ENCODE results near the gene TAOK2. TPM values are rescaled to one million over a fixed set of nuclear protein-coding genes. Genes with fewer than 3 reads are reported as not detected.

Gene TAOK2
- total and polyA plus RNA-seq, 2 of the 13 experiments (the other 11 are each of a cell fraction or from before 2014, with no cell fraction given) = 17.4 to 43.2 TPM

DNA sequence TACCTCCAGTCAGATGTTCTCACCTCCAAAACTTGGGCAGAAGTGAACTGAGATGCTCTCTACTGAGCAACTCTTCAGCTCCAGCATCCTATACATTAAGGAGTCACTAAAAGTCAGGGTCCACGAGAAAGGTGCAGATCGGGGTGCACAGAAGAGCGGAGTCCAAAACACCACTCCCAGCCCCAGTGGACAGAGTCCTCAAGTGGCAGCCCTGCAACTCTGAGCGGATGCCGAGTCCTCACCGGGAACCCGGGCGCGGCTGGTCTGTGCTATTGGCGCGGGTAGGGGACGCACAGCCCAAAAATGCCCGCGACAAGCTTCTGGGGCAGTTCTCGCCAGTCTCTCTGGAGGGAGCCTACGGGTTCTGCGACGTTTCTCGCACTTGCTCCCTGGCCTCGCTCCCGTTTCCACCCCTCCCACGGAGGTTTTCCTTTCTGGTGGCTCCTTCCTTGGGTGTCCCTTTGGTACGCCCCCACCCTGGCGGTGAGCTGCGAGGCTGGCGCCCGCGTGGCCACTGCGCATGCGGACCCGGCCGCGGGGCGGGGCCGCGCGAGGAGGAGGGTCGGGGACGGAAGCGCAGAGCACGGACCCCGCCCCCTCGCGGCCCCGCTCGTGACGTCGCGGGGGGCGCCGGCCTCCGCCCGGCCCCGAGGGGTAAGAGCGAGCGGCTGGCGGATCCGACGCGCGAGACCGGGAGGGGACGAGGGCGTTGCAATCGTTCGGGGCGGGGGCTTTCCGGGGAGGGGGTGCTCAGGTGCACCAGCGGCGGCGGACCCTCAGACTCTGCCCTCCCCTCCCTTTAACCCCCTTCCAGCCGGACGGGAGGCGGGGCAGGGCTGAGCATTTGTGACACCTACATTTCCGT lies 12.0 kb upstream of the TAOK2 start, which contains the start of gene TMEM219 (continued):
- TF ChIP-seq, protein P1, sequence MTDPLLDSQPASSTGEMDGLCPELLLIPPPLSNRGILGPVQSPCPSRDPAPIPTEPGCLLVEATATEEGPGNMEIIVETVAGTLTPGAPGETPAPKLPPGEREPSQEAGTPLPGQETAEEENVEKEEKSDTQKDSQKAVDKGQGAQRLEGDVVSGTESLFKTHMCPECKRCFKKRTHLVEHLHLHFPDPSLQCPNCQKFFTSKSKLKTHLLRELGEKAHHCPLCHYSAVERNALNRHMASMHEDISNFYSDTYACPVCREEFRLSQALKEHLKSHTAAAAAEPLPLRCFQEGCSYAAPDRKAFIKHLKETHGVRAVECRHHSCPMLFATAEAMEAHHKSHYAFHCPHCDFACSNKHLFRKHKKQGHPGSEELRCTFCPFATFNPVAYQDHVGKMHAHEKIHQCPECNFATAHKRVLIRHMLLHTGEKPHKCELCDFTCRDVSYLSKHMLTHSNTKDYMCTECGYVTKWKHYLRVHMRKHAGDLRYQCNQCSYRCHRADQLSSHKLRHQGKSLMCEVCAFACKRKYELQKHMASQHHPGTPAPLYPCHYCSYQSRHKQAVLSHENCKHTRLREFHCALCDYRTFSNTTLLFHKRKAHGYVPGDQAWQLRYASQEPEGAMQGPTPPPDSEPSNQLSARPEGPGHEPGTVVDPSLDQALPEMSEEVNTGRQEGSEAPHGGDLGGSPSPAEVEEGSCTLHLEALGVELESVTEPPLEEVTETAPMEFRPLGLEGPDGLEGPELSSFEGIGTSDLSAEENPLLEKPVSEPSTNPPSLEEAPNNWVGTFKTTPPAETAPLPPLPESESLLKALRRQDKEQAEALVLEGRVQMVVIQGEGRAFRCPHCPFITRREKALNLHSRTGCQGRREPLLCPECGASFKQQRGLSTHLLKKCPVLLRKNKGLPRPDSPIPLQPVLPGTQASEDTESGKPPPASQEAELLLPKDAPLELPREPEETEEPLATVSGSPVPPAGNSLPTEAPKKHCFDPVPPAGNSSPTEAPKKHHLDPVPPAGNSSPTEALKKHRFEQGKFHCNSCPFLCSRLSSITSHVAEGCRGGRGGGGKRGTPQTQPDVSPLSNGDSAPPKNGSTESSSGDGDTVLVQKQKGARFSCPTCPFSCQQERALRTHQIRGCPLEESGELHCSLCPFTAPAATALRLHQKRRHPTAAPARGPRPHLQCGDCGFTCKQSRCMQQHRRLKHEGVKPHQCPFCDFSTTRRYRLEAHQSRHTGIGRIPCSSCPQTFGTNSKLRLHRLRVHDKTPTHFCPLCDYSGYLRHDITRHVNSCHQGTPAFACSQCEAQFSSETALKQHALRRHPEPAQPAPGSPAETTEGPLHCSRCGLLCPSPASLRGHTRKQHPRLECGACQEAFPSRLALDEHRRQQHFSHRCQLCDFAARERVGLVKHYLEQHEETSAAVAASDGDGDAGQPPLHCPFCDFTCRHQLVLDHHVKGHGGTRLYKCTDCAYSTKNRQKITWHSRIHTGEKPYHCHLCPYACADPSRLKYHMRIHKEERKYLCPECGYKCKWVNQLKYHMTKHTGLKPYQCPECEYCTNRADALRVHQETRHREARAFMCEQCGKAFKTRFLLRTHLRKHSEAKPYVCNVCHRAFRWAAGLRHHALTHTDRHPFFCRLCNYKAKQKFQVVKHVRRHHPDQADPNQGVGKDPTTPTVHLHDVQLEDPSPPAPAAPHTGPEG (CRISPR knock-in tag; IDR thresholded peaks at IDR 0.05) = no peak; the same call in 1 of the 2 replicates
- TF ChIP-seq, protein P2, sequence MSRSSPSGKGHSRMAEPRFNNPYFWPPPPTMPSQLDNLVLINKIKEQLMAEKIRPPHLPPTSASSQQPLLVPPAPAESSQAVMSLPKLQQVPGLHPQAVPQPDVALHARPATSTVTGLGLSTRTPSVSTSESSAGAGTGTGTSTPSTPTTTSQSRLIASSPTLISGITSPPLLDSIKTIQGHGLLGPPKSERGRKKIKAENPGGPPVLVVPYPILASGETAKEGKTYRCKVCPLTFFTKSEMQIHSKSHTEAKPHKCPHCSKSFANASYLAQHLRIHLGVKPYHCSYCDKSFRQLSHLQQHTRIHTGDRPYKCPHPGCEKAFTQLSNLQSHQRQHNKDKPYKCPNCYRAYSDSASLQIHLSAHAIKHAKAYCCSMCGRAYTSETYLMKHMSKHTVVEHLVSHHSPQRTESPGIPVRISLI (CRISPR knock-in tag; IDR thresholded peaks at IDR 0.05; ENCODE audit: borderline replicate concordance) = peak; percentile 46; the same call in 1 of the 2 replicates
- TF ChIP-seq SAP130 (CRISPR knock-in tag; IDR thresholded peaks at IDR 0.05; ENCODE audit: low read depth) (peak; percentile 58), REXO4 (CRISPR knock-in tag; IDR thresholded peaks at IDR 0.05; ENCODE audit: borderline replicate concordance) (no peak), ZNF543 (CRISPR knock-in tag; IDR thresholded peaks at IDR 0.05) (no peak), SMAD1 (CRISPR knock-in tag; IDR thresholded peaks at IDR 0.05; ENCODE audit: borderline replicate concordance, low read depth) (peak; percentile 55; the same call in 1 of the 2 replicates), ZNF577 (CRISPR knock-in tag; IDR thresholded peaks at IDR 0.05; ENCODE audit: borderline replicate concordance, low read depth) (no peak), RARA (CRISPR knock-in tag; IDR thresholded peaks at IDR 0.05) (peak; percentile 27; the same call in 1 of the 2 replicates), RAD51 (IDR thresholded peaks at IDR 0.05; ENCODE audit: borderline replicate concordance) (no peak), ZNF235 (CRISPR knock-in tag; IDR thresholded peaks at IDR 0.05; ENCODE audit: borderline replicate concordance) (no peak), SP4 (CRISPR knock-in tag; IDR thresholded peaks at IDR 0.05) (peak; percentile 96), MTF1 (CRISPR knock-in tag; IDR thresholded peaks at IDR 0.05) (no peak), PHF8 (CRISPR knock-in tag; IDR thresholded peaks at IDR 0.05) (peak; percentile 73), AGO1 (IDR thresholded peaks at IDR 0.05; ENCODE audit: low read depth, low read length, poor library complexity, severe bottlenecking) (peak; percentile 45), HIVEP1 (CRISPR knock-in tag; IDR thresholded peaks at IDR 0.05) (no peak), MAFF (IDR thresholded peaks at IDR 0.05; ENCODE audit: low read depth, low read length) (no peak), NAIF1 (CRISPR knock-in tag; IDR thresholded peaks at IDR 0.05; ENCODE audit: borderline replicate concordance) (0 out of 2 replicates have a peak, but pooled peaks have one; percentile 42), ZNF136 (CRISPR knock-in tag; IDR thresholded peaks at IDR 0.05; ENCODE audit: low read depth) (no peak; the same call in 1 of the 2 replicates), SSRP1 (CRISPR knock-in tag; IDR thresholded peaks at IDR 0.05) (no peak)
- TF ChIP-seq, protein P3, sequence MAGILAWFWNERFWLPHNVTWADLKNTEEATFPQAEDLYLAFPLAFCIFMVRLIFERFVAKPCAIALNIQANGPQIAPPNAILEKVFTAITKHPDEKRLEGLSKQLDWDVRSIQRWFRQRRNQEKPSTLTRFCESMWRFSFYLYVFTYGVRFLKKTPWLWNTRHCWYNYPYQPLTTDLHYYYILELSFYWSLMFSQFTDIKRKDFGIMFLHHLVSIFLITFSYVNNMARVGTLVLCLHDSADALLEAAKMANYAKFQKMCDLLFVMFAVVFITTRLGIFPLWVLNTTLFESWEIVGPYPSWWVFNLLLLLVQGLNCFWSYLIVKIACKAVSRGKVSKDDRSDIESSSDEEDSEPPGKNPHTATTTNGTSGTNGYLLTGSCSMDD (CRISPR knock-in tag; IDR thresholded peaks at IDR 0.05) = 0 out of 2 replicates have a peak, but pooled peaks have one; percentile 61
- TF ChIP-seq, protein P4, sequence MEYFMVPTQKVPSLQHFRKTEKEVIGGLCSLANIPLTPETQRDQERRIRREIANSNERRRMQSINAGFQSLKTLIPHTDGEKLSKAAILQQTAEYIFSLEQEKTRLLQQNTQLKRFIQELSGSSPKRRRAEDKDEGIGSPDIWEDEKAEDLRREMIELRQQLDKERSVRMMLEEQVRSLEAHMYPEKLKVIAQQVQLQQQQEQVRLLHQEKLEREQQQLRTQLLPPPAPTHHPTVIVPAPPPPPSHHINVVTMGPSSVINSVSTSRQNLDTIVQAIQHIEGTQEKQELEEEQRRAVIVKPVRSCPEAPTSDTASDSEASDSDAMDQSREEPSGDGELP (IDR thresholded peaks at IDR 0.05; ENCODE audit: borderline replicate concordance, low read depth) = peak; percentile 29; the same call in 1 of the 2 replicates

Data from HepG2 (cell line).